H9 (cell line): Measurements from ENCODE around the gene GIPC3. TPM values are rescaled to one million over a fixed set of nuclear protein-coding genes. Genes with fewer than 3 reads are reported as not detected.

Experiments
- DNase-seq: peaks from one replicate; pipeline ENCODE4 v3.0.0-alpha.2; 2017
- H2AFZ ChIP-seq: one replicate; pipeline ENCODE4 v1.6.1; 2013; ENCODE audit warnings: mild to moderate bottlenecking, low read length, control low read depth, moderate library complexity
- H2AK5ac ChIP-seq: 2 replicates; pipeline ENCODE4 v1.6.1; 2013; ENCODE audit warnings: low read length, control low read depth, mixed read lengths; ENCODE audit not compliant: insufficient read length
- H2BK120ac ChIP-seq: one replicate; pipeline ENCODE4 v1.6.1; 2013; ENCODE audit warnings: low read depth, mild to moderate bottlenecking, low read length, control low read depth, inconsistent platforms; ENCODE audit not compliant: poor library complexity, severe bottlenecking
- H2BK12ac ChIP-seq: 2 replicates; pipeline ENCODE4 v1.6.1; 2013; ENCODE audit warnings: low read length, control low read depth, mixed read lengths, low read depth; ENCODE audit not compliant: insufficient read length
- H2BK15ac ChIP-seq: 2 replicates; pipeline ENCODE4 v1.6.1; 2013; ENCODE audit warnings: low read depth, low read length, control low read depth
- H2BK20ac ChIP-seq: one replicate; pipeline ENCODE4 v1.6.1; 2013; ENCODE audit warnings: low read depth, mild to moderate bottlenecking, low read length, control low read depth, inconsistent platforms; ENCODE audit not compliant: poor library complexity, severe bottlenecking
- H2BK5ac ChIP-seq: 2 replicates; pipeline ENCODE4 v1.6.1; 2013; ENCODE audit warnings: low read length, control low read depth, mixed read lengths; ENCODE audit not compliant: insufficient read length
- H3K14ac ChIP-seq: 2 replicates; pipeline ENCODE4 v1.6.1; 2013; ENCODE audit warnings: low read length, control low read depth; ENCODE audit not compliant: insufficient read depth
- H3K18ac ChIP-seq: 2 replicates; pipeline ENCODE4 v1.6.1; 2013; ENCODE audit warnings: low read depth, mild to moderate bottlenecking, mixed read lengths, low read length, control low read depth; ENCODE audit not compliant: insufficient read length
- H3K23ac ChIP-seq: 2 replicates; pipeline ENCODE4 v1.6.1; 2013; ENCODE audit warnings: low read length, control low read depth, mixed read lengths, low read depth; ENCODE audit not compliant: insufficient read length
- H3K23me2 ChIP-seq: 2 replicates; pipeline ENCODE4 v1.6.1; 2013; ENCODE audit warnings: low read depth, mild to moderate bottlenecking, mixed read lengths, low read length, control low read depth; ENCODE audit not compliant: insufficient read length, poor library complexity, severe bottlenecking
- H3K27ac ChIP-seq: 2 replicates; pipeline ENCODE4 v1.5.1; 2013; ENCODE audit warnings: low read length, control low read depth, mixed read lengths, low read depth; ENCODE audit not compliant: insufficient read length
- H3K27me3 ChIP-seq: 2 replicates; pipeline ENCODE4 v1.6.1; 2013; ENCODE audit warnings: low read length, control low read depth, inconsistent platforms; ENCODE audit not compliant: insufficient read depth
- H3K4ac ChIP-seq: 2 replicates; pipeline ENCODE4 v1.6.1; 2013; ENCODE audit warnings: low read depth, mild to moderate bottlenecking, control low read depth, inconsistent platforms, low read length, moderate library complexity
- H3K4me1 ChIP-seq: 2 replicates; pipeline ENCODE4 v1.6.1; 2013; ENCODE audit warnings: low read length, control low read depth, inconsistent platforms; ENCODE audit not compliant: insufficient read depth
- H3K4me2 ChIP-seq: 2 replicates; pipeline ENCODE4 v1.6.1; 2013; ENCODE audit warnings: low read length, control low read depth, mixed read lengths; ENCODE audit not compliant: insufficient read length, insufficient read depth
- H3K56ac ChIP-seq: 2 replicates; pipeline ENCODE4 v1.6.1; 2013; ENCODE audit warnings: low read depth, mild to moderate bottlenecking, mixed read lengths, low read length, control low read depth; ENCODE audit not compliant: insufficient read length
- H3K79me1 ChIP-seq: 2 replicates; pipeline ENCODE4 v1.6.1; 2013; ENCODE audit warnings: low read depth, mild to moderate bottlenecking, moderate library complexity, low read length, control low read depth, inconsistent platforms; ENCODE audit not compliant: insufficient read depth, poor library complexity, severe bottlenecking
- H3K79me2 ChIP-seq: 2 replicates; pipeline ENCODE4 v1.6.1; 2013; ENCODE audit warnings: low read length, control low read depth, inconsistent platforms; ENCODE audit not compliant: insufficient read depth
- H3K9ac ChIP-seq: 2 replicates; pipeline ENCODE4 v1.6.1; 2013; ENCODE audit warnings: low read length, control low read depth, mixed read lengths; ENCODE audit not compliant: insufficient read length; ENCODE audit errors: extremely low read depth
- H3K9me3 ChIP-seq: one replicate; pipeline ENCODE4 v1.6.1; 2013; ENCODE audit warnings: low read depth, low read length, inconsistent platforms; ENCODE audit not compliant: control insufficient read depth
- H3T11ph ChIP-seq: one replicate; pipeline ENCODE4 v1.6.1; 2013; ENCODE audit warnings: mild to moderate bottlenecking, low read length, control low read depth, inconsistent platforms
- H4K20me1 ChIP-seq: one replicate; pipeline ENCODE4 v1.6.1; 2013; ENCODE audit not compliant: control insufficient read depth, insufficient read length, insufficient read depth
- H4K5ac ChIP-seq: 2 replicates; pipeline ENCODE4 v1.6.1; 2013; ENCODE audit warnings: low read depth, mild to moderate bottlenecking, mixed read lengths, low read length, control low read depth; ENCODE audit not compliant: insufficient read length
- H4K8ac ChIP-seq: replicated peaks from 2 replicates; pipeline ENCODE4 v1.6.1; 2013; ENCODE audit warnings: low read length, control low read depth, mixed read lengths, low read depth; ENCODE audit not compliant: insufficient read length
- H4K91ac ChIP-seq: 2 replicates; pipeline ENCODE4 v1.6.1; 2013; ENCODE audit warnings: low read depth, mild to moderate bottlenecking, moderate library complexity, mixed read lengths, low read length, control low read depth; ENCODE audit not compliant: insufficient read length
- H3K27ac Mint-ChIP-seq, 3 experiments: 2 replicates in 2 of 3; 3 replicates in 1 of 3; pipeline ENCODE4 v1.8.0; 2020 to 2021; ENCODE audit warnings: mixed read lengths in 3 of 3, mild to moderate bottlenecking in 1 of 3, moderate library complexity in 1 of 3
- H3K27me3 Mint-ChIP-seq: 2 replicates; pipeline ENCODE4 v1.8.0; 2021; ENCODE audit warnings: low read depth, mild to moderate bottlenecking, moderate library complexity, mixed read lengths
- H3K36me3 Mint-ChIP-seq, 3 experiments: 2 replicates in 2 of 3; 3 replicates in 1 of 3; pipeline ENCODE4 v1.8.0; 2020 to 2021; ENCODE audit warnings: low read depth in 3 of 3, mixed read lengths in 3 of 3; ENCODE audit not compliant: insufficient read depth in 1 of 3
- H3K4me1 Mint-ChIP-seq, 2 experiments: 2 replicates each; pipeline ENCODE4 v1.8.0; 2020; ENCODE audit warnings: mixed read lengths in 2 of 2
- H3K4me3 Mint-ChIP-seq, 2 experiments: 2 replicates in 1 of 2; 3 replicates in 1 of 2; pipeline ENCODE4 v1.8.0; 2020 to 2021; ENCODE audit warnings: mild to moderate bottlenecking in 2 of 2, mixed read lengths in 2 of 2, moderate library complexity in 1 of 2
- H3K9me3 Mint-ChIP-seq, 2 experiments: 2 replicates in 1 of 2; 3 replicates in 1 of 2; pipeline ENCODE4 v1.8.0; 2020; ENCODE audit warnings: mild to moderate bottlenecking in 2 of 2, mixed read lengths in 2 of 2, moderate library complexity in 1 of 2
- CTCF ChIP-seq: fragments of 200-600 bp; sonication (generic); conservative IDR thresholded peaks from 3 replicates; pipeline ENCODE4 v1.8.0; 2021; ENCODE audit warnings: antibody characterized with exemption, mild to moderate bottlenecking
- WGBS: extraction: QIAGEN DNeasy Blood & Tissue Kit; methylation state at CpG from one replicate; pipeline ENCODE4 v1.1.7; 2013; ENCODE audit warnings: missing lambda C conversion rate, low lambda C conversion rate, mixed read lengths; ENCODE audit not compliant: insufficient read length; ENCODE audit errors: extremely low coverage; 5-methylcytosine and 5-hydroxymethylcytosine counted together
- total RNA-seq: library from RNA; stranded (reverse); gene quantifications from 2 replicates; pipeline ENCODE4 v1.2.1, GENCODE V29; 2021

The GIPC3 gene
- total RNA-seq, 1 experiment from 2014 or later, result 1.6 TPM

GRCh38 chr19:3550947-3551791, 34.1 kb upstream of the GIPC3 start:
- Mint-ChIP-seq H3K27ac (no peak overlapping the region; a peak in 1 of 7 replicates), H3K4me3 (no peak overlapping the region), H3K4me1 (peaks cover under 1 to 3% of the 10 kb centered on the region in 2 experiments), H3K9me3 (no peaks in the 10 kb centered on the region), H3K27me3 (peaks cover 6% of the 10 kb centered on the region), H3K36me3 (peaks cover 4 to 6% (median 5%) of the 10 kb centered on the region in 3 experiments; a peak in 4 of 7 replicates)
- no peak overlapping the region for H2BK120ac ChIP-seq
- no peaks in the 10 kb centered on the region; the same call in 1 of the 2 replicates for H3K27me3 ChIP-seq
- H2BK12ac ChIP-seq, result no peak overlapping the region
- H2BK15ac ChIP-seq, result no peak overlapping the region
- H4K8ac ChIP-seq, result no peak overlapping the region
- H3K4me1 ChIP-seq, result no peaks in the 10 kb centered on the region
- H3K23ac ChIP-seq, result no peak overlapping the region
- no peak overlapping the region for H2BK5ac ChIP-seq
- H2AFZ ChIP-seq, result no peak overlapping the region
- no peak overlapping the region for H3K14ac ChIP-seq
- no peak overlapping the region for H3K4me2 ChIP-seq
- H4K91ac ChIP-seq, result no peak overlapping the region
- H3K23me2 ChIP-seq, result no peaks in the 10 kb centered on the region
- H2AK5ac ChIP-seq, result no peak overlapping the region
- DNase-seq, result no peak
- no peak overlapping the region for H3K56ac ChIP-seq
- no peak overlapping the region for H2BK20ac ChIP-seq
- H3K79me2 ChIP-seq, result no peaks in the 10 kb centered on the region
- no peak overlapping the region for H3K9ac ChIP-seq
- H3K9me3 ChIP-seq, result no peaks in the 10 kb centered on the region
- no peaks in the 10 kb centered on the region for H4K20me1 ChIP-seq
- no peak overlapping the region for H4K5ac ChIP-seq
- TF ChIP-seq CTCF, result no peak
- WGBS, result no CpG with 5 or more reads among the region's 34 CpGs
- H3K4ac ChIP-seq, result no peak overlapping the region
- no peak overlapping the region for H3K18ac ChIP-seq
- H3K27ac ChIP-seq, result no peak overlapping the region
- no peaks in the 10 kb centered on the region for H3K79me1 ChIP-seq
- H3T11ph ChIP-seq, result no peak overlapping the region
